Skin epidermis (tissue), 12 donors: ENCODE data around the gene IFIT3.

Experiments
- H3K27ac ChIP-seq, 21 experiments: fragments of 200-600 bp; sonication (generic) in 11 of 21; one replicate each; pipeline ENCODE4 v1.5.0; 2020; ENCODE audit warnings: mild to moderate bottlenecking in 3 of 21, inconsistent platforms in 2 of 21, moderate library complexity in 2 of 21
- H3K4me3 ChIP-seq, 7 experiments: fragments of 200-600 bp; sonication (generic) in 2 of 7; one replicate each; pipeline ENCODE4 v1.5.0; 2020; ENCODE audit warnings: inconsistent platforms in 2 of 7, mild to moderate bottlenecking in 2 of 7, moderate library complexity in 1 of 7

IFIT3 gene

GRCh38 chr10:89377705-89378637 is 50.2 kb downstream of the IFIT3 start, which contains the start of gene IFIT1B:
IFIT1B (plus strand) TSS chr10:89378056; CDS start chr10:89378136, 80 bp downstream.
- H3K27ac ChIP-seq, result no peak within 1 kb of the TSS
- no peak within 1 kb of the TSS for H3K4me3 ChIP-seq

DNA sequence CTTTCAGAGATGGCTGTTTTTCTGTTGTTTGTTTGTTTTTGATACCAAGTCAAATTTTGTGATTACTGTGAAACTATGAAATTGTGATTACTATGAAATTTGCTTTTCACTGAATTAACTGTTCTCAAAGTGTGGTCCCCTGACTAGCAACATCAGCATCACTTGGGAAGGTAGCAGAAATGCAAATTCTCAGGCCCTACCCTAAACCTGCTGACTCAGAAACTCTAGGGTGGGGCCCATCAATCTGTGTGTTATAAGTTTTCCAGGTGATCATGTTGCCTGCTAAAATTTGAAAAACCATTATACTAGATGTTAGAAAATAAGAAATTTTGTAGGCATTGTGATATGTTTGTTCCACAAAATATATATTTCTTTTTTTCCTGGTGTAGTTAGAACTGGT is 51.3 kb downstream of the IFIT3 start:
- H3K27ac ChIP-seq, result no peak overlapping the region
- no peak overlapping the region for H3K4me3 ChIP-seq

- Histone ChIP-seq H3K27ac (no peak overlapping the region), H3K4me3 (no peak overlapping the region)
Measured at GRCh38 chr10:89382757-89383156, 55.0 kb downstream of the IFIT3 start.

DNA sequence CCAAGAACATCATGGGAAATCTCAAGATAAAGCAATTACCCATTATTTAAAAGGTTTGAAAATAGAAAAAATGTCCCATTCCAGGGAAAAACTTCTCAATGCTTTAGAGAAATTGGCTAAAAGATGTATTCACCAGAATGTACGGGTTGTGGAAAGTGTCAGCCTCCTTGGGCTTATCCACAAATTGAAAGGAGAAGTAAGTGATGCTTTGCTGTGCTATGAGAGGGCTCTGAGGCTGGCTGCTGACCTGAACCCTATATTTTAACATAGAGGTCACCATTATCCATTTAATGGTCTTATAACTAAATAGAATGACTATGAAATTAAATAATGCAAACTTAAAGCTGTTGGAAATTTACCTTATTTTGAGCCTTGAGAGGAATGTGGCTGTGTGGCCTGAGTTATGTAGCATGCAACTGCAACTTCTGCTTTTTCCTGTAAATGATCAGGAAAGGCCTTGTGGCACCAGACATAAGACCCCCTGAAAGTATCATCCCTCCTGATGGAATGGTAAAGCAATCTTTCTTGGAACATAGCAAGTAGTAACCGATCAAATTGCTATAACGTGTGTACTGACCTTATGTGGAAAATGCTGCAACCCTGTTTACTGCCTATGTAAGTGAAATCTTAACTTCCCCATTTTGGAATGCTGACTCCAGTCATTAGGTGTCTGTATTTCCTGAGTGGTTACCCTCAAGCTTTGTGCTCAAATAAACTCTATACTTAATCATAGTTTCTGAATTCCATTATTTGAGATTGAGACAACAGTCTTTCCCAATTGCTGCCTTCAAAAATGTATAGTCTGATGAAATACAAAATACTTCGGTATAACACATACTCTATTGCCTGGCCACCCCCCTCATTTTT is 56.9 kb downstream of the IFIT3 start:
- peak overlapping the region in 1 of 21 experiments; percentile 24 for H3K27ac ChIP-seq

DNA sequence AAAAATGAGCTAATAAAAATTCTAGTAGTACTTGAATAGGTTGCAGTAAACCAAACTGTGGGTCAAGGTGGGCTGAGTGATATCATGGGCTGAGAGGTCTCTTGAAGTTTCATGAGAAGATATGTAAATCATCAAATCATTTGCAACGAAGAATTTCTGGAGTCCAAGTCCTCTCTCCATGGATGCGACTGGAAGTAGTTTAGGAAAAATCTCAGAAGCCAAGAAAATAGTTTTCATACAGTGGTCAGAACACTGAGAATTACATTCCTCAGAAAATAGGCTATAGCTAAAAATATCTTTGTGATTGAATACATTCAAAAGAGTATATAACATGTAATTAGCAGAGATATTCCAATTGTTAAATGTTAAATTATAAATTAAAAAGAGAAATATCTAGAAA is 61.0 kb downstream of the IFIT3 start:
- Histone ChIP-seq H3K4me3 (no peak overlapping the region), H3K27ac (no peak overlapping the region)

More for the DNA sequence above, 56.9 kb downstream of the IFIT3 start:
- H3K4me3 ChIP-seq, result no peak overlapping the region

GRCh38 chr10:89389254-89389653 is 61.5 kb downstream of the IFIT3 start:
- Histone ChIP-seq H3K27ac (no peak overlapping the region), H3K4me3 (no peak overlapping the region)
